Stimulated activated CD8-positive, alpha-beta memory T cell treated with anti-CD3 and anti-CD28 coated beads, Interleukin-7, amount 100 ng/mL, for 1 hour (primary cell): ENCODE results near the gene PLIN5.

Experiments used
- DNase-seq, 2 donors: peaks; one replicate each; pipeline ENCODE4 v3.0.0-alpha.2; 2020; ENCODE audit warnings: low read depth in 2 of 2

The PLIN5 gene

DNA sequence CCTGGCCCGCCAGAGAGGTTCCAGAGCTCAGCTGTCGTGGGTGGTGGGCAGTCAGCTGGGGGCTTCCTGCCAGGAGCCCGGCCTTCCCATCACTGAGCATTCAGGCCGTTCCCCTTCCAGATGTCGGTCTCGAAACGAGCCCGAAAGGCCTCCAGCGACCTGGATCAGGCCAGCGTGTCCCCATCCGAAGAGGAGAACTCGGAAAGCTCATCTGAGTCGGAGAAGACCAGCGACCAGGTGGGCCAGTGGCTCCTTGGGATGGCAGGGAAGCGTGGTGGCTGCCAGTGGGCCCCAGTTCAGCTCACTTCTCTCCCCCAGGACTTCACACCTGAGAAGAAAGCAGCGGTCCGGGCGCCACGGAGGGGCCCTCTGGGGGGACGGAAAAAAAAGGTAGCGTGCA, 43.6 kb downstream of the PLIN5 start:
- no peak for DNase-seq

DNA sequence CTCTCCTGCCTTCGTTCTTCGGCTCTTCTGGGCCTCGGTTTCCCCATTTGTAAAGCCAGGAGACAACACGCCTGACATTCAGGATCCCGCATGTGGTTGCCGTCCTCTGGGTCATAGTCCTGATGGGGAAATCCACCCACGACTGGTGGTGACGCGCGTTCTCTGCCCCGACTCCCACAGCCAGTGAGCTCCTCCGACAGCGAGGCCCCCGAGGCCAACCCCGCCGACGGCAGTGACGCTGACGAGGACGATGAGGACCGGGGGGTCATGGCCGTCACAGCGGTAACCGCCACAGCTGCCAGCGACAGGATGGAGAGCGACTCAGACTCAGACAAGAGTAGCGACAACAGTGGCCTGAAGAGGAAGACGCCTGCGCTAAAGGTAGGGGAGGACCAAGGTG, 46.5 kb downstream of the PLIN5 start:
- DNase-seq = no peak

DNA sequence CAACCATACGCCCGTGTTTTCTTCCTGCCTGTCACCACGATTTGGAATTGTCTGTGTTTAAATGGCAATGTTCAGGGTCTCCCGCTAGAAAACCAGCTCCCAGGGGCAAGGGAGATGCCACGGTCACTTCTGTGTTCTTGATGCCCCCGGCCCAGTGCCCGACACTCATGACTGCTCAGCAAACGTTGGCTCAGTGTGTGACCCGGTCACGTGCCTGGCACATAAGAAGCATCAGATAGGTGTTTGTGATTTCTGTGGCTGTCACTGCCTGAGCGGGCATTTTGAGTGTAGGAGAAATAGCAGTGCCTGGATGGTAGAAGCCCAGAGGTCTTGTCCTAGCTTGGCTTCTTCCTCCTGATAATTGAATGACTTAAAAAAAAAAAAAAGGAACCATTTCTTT, 47.5 kb downstream of the PLIN5 start:
- no peak for DNase-seq

DNA sequence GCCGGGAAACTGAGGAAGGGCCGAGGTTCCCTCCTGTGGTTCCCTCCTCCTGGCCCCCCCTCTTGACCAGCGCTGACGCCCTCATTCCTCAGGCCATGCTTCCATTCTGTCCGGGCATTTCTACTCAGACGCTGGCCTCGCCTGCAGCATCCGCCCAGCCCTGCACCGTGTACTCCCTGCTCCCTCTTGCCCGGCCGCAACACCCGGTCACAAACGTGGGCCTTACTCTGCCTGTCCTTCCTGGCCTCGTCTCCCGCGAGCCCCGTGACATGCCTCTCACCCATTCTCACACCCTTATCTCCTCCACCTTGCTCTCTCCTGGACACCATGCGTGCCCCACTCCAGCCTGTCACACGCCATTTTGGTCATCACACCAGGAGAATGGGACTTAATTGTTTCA, 51.6 kb downstream of the PLIN5 start:
- no peak for DNase-seq

DNA sequence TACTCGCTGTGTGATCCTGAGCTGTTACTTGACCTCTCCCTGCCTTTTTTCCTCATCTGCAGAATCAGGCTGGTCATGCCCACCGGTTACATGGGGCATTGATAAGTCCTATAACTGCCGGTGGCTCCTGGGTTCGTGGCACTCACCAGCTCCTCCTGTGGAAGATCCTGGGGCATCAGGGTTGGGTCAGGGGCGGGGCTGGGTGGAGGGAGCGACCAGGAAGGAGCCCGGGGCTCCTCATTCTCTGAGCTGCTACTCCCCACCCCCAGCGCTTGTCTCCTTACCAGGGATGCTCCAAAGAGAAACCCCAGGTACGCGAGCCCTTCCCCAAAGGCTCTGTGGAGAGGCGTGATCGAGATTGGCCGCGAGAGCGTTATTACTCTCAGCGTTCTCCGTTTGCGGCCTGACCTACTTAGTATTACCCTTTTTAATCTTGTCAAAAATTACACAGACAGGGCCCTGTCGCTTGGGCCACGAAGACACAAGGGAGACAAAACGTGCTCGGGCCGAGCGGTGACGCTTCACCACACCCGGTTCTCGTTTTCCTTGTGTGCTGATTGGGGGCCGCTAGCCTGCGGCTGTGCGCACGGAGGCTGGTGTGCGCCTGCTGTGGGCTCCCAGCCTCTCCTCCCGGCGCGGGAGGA, 52.2 kb downstream of the PLIN5 start:
- DNase-seq = no peak

DNA sequence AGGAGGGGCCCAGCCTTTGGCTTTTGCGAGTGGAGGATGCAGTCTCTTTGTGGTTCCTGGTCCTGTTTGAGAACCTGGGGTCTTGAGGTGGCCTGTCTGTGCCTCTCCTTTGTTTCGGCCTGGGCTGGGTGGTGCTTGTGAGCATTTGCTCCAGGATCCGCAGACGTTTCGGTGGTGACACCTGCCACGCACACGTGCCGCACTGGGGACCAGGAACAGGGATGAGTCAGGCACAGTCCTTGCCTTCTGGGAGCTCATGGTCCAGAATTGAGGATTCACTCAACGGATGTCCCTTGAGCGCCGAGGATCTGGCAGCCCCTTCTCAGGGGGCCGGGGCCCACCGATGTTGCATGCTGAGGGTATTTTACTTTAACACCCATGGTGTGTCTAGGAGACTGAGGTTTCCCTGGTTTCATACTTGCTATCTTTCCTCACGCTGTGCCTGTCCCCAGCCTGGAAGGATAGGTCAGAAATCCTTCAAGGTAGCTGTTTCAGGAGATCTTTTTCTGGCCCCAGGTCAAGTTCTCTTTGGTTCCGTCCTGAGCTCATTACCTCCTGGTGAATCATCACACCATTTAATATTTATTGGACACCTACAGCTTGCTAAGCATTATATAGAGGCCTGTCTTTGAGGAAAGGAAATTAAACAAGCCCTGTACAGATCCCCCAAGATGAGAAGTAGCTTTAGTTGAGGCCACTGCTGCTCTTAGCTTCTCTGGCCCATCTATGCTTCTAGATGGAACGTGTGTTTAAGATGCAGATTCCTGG, 57.8 kb downstream of the PLIN5 start:
- DNase-seq = no peak

DNA sequence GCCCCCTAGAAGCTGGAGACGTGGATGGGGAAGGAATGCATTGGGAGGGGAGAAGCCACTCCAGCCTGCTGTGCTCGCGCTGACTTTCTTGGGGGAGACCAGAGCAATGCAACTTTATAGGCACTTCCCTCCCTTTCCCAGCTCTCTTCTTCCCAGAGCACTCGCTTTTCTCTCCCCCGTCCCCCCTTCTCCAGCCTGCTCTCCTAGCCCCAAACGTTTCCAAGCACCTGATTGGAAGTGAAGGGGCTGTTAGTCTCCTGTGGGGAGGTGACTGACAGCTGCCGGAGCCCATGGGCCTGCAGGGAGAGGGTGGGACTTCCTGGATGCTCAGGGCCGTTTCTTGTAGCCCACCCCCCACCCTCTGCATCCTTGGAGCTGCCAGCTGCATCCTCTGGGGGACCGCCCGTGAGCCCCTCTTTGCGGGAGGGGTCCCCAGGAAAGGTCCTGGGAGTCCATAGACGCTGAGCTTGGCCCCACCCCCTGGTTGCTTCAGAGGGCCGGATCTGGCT, 60.5 kb downstream of the PLIN5 start:
- DNase-seq = no peak

DNA sequence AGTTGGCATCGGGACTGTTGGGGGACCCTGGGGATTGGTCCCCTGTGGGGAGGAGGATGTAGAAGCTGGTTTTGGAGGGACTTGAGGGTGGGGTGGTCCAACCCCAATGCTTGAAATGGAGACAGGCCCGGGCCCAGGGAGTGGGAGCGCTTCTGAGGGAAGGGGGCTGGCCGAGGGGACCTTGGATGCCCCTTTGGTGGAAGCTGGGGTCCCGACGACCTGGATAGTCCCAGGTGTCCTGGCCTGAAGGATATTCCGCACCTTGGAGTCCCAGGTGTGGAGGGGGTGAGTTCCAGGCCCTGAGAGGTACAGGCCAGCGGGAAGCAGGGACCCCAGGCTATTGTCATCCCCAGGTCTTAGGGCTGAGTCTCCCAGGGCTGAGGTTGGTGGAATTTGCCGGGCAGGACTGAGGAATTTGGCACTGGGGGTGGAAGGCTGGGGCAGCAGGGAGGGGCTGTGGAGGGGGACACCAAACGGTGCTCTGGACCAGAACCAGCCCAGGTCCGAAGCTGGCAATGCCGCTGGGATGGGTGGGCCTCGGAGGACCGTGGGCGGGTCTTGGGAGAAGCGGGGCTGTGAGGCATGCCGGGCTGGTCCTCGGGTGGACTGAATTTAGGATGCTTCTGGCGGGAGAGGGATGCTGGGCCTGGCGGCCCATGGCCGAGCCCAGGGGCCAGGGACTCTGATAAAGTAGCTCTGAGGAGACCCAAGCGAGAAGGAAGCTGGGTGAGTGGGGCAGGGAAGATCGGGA, 61.1 kb downstream of the PLIN5 start:
- DNase-seq = no peak

DNA sequence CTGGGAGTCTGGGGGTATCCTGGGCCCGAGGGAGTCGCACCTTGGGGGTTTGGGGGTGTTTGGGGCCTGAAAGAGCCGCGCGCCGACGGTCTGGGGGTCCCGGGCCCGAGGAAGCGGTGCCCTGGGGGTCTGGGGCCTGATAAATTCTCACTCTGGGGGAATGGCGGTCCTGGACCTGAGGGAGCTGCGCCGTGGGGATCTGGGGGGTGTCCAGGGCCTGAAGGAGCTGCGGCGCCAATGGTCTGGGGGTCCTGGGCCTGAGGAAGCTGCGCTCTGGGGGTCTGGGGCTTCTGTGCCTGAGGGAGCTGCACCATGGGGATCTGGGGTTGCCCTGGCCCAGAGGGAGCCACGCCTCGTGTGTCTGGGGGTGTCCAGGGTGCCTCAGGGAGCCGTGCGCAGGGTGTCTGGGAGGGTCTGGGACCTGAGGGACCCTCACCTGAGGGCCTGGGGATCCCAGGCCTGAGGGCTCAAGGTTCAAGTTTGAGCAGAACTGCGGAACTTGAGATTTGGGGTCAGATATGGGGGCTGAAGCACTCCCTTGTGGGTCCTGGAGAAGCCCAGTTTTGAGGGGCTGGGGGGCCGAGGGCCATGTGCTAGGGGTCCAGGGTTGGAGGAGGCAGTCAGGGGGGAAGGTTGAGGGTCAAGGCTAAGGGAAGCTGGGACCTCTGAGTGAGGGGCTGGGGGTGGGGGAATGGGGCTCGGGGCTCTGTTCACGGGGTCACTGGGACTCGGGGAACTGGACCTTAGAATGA, 61.8 kb downstream of the PLIN5 start:
- no peak for DNase-seq
